HepG2 (cell line): ENCODE results near the gene GTF3A. TPM values are rescaled to one million over a fixed set of nuclear protein-coding genes. Genes with fewer than 3 reads are reported as not detected.
A peak's percentile ranks its signal among the peaks of the same experiment; 100 is the strongest.

ENCODE experiments used
- CEBPG ChIP-seq: IDR thresholded peaks from 2 replicates; pipeline ENCODE4 v1.6.1; 2016
- ERF ChIP-seq: IDR thresholded peaks from 2 replicates; pipeline ENCODE4 v1.6.1; 2018; ENCODE audit warnings: missing biosample characterization, missing genetic modification reagents
- FOXC1 ChIP-seq: sonication (generic); formaldehyde crosslinking; IDR thresholded peaks from 2 replicates; pipeline ENCODE4 v1.8.0; 2022; ENCODE audit warnings: mild to moderate bottlenecking, missing genetic modification reagents, borderline replicate concordance
- GMEB2 ChIP-seq: IDR thresholded peaks from 2 replicates; pipeline ENCODE4 v1.6.1; 2016; ENCODE audit warnings: missing biosample characterization, missing genetic modification reagents, low read depth
- HOXA7 ChIP-seq: sonication (generic); formaldehyde crosslinking; IDR thresholded peaks from 2 replicates; pipeline ENCODE4 v1.8.1; 2022; ENCODE audit warnings: mild to moderate bottlenecking, missing genetic modification reagents, moderate library complexity
- KLF9 ChIP-seq: IDR thresholded peaks from 2 replicates; pipeline ENCODE4 v1.6.1; 2016; ENCODE audit warnings: low read depth
- MAX ChIP-seq: IDR thresholded peaks from 2 replicates; pipeline ENCODE4 v1.6.1; 2012; ENCODE audit warnings: inconsistent platforms
- MTA1 ChIP-seq: sonication (generic); formaldehyde crosslinking; IDR thresholded peaks from 2 replicates; pipeline ENCODE4 v1.4.0; 2020; ENCODE audit warnings: missing genetic modification reagents, mild to moderate bottlenecking, borderline replicate concordance
- NCOA1 ChIP-seq: sonication (generic); formaldehyde crosslinking; IDR thresholded peaks from 2 replicates; pipeline ENCODE4 v1.9.0; 2021; ENCODE audit warnings: missing genetic modification reagents
- NFIB ChIP-seq: sonication (generic); formaldehyde crosslinking; IDR thresholded peaks from 2 replicates; pipeline ENCODE4 v1.9.0; 2021; ENCODE audit warnings: missing genetic modification reagents, mild to moderate bottlenecking, borderline replicate concordance
- PAF1 ChIP-seq: IDR thresholded peaks from 2 replicates; pipeline ENCODE4 v1.6.1; 2016; ENCODE audit warnings: missing genetic modification reagents, missing compliant biosample characterization
- REL ChIP-seq: sonication (generic); formaldehyde crosslinking; conservative IDR thresholded peaks from 2 replicates; pipeline ENCODE4 v1.8.0; 2022; ENCODE audit warnings: mild to moderate bottlenecking, missing genetic modification reagents, moderate library complexity
- RXRB ChIP-seq: IDR thresholded peaks from 2 replicates; pipeline ENCODE4 v1.6.1; 2016; ENCODE audit warnings: borderline replicate concordance, missing genetic modification reagents, missing compliant biosample characterization
- SAFB2 ChIP-seq: sonication (generic); formaldehyde crosslinking; IDR thresholded peaks from 2 replicates; pipeline ENCODE4 v1.5.1; 2020; ENCODE audit warnings: missing genetic modification reagents, low read depth, mild to moderate bottlenecking, borderline replicate concordance
- STAT6 ChIP-seq: sonication (generic); formaldehyde crosslinking; IDR thresholded peaks from 2 replicates; pipeline ENCODE4 v1.4.0; 2020; ENCODE audit warnings: missing genetic modification reagents, mild to moderate bottlenecking, borderline replicate concordance
- TARDBP ChIP-seq: sonication (generic); formaldehyde crosslinking; IDR thresholded peaks from 2 replicates; pipeline ENCODE4 v1.8.0; 2022; ENCODE audit warnings: mild to moderate bottlenecking, missing genetic modification reagents
- TMF1 ChIP-seq: sonication (generic); formaldehyde crosslinking; IDR thresholded peaks from 2 replicates; pipeline ENCODE4 v1.8.1; 2022; ENCODE audit warnings: low read depth, missing genetic modification reagents
- TOPORS ChIP-seq: sonication (generic); formaldehyde crosslinking; IDR thresholded peaks from 2 replicates; pipeline ENCODE4 v1.8.0; 2023; ENCODE audit warnings: mild to moderate bottlenecking, missing genetic modification reagents
- ZBTB21 ChIP-seq: sonication (generic); formaldehyde crosslinking; IDR thresholded peaks from 2 replicates; pipeline ENCODE4 v1.4.0; 2020; ENCODE audit warnings: missing genetic modification reagents
- ZNF230 ChIP-seq: sonication (generic); formaldehyde crosslinking; IDR thresholded peaks from 2 replicates; pipeline ENCODE4 v1.4.0; 2020; ENCODE audit warnings: mild to moderate bottlenecking, missing genetic modification reagents
- ZNF256 ChIP-seq: sonication (generic); formaldehyde crosslinking; conservative IDR thresholded peaks from 2 replicates; pipeline ENCODE4 v1.4.0; 2020; ENCODE audit warnings: missing genetic modification reagents
- ZNF567 ChIP-seq: sonication (generic); formaldehyde crosslinking; IDR thresholded peaks from 2 replicates; pipeline ENCODE4 v1.8.1; 2023; ENCODE audit warnings: mild to moderate bottlenecking, missing genetic modification reagents, borderline replicate concordance
- ZNF784 ChIP-seq: sonication (generic); formaldehyde crosslinking; IDR thresholded peaks from 2 replicates; pipeline ENCODE4 v1.5.1; 2020; ENCODE audit warnings: missing genetic modification reagents, mild to moderate bottlenecking, borderline replicate concordance
- polyA plus RNA-seq, 8 experiments: library from polyadenylated mRNA; depleted of rRNA in 3 of 8; stranded (reverse) in 7 of 8; unstranded in 1 of 8; fragments of >200 nt; fragmentation: Illumina TruSeq in 4 of 8; extraction: Trizol in 4 of 8; gene quantifications; 2 replicates each; pipeline versions ENCODE4 v1.2.1 to v1.2.3, GENCODE V29; 2011 to 2016; ENCODE audit warnings: low read depth in 4 of 8, missing spikeins in 1 of 8, mixed read lengths in 1 of 8; ENCODE audit not compliant: insufficient read depth in 1 of 8
- total RNA-seq, 5 experiments: library from RNA; depleted of rRNA; stranded (reverse); fragments of >200 nt; fragmentation: Illumina TruSeq; extraction: Trizol; gene quantifications; 2 replicates each; pipeline ENCODE4 v1.2.3, GENCODE V29; 2016; ENCODE audit warnings: low read depth in 1 of 5

The GTF3A gene
- total and polyA plus RNA-seq, 2 of the 13 experiments (the other 11 are each of a cell fraction or from before 2014, with no cell fraction given) = 42.1 to 176 TPM

GRCh38 chr13:27403727-27404385 is 20.6 kb upstream of the GTF3A start (continued):
- TF ChIP-seq NFIB = no peak
- no peak for TF ChIP-seq PAF1
- no peak; the same call in 1 of the 2 replicates for TF ChIP-seq SAFB2 (CRISPR knock-in tag)
- TF ChIP-seq TOPORS (CRISPR knock-in tag) = no peak
- TF ChIP-seq FOXC1 (CRISPR knock-in tag) = no peak; the same call in 1 of the 2 replicates
- no peak for TF ChIP-seq ERF
- TF ChIP-seq MTA1 (CRISPR knock-in tag) = peak; percentile 66; the same call in 1 of the 2 replicates
- TF ChIP-seq ZBTB21 (CRISPR knock-in tag) = no peak
- TF ChIP-seq KLF9 (CRISPR knock-in tag) = no peak
- no peak for TF ChIP-seq REL
- TF ChIP-seq NCOA1 (CRISPR knock-in tag) = no peak
- TF ChIP-seq HOXA7 = no peak
- peak; percentile 38; the same call in 1 of the 2 replicates for TF ChIP-seq CEBPG (CRISPR knock-in tag)
- no peak for TF ChIP-seq GMEB2 (CRISPR knock-in tag)
- TF ChIP-seq ZNF256 (CRISPR knock-in tag) = no peak
- no peak for TF ChIP-seq ZNF784 (CRISPR knock-in tag)
- TF ChIP-seq TARDBP = no peak
- TF ChIP-seq MAX = peak; percentile 89
- TF ChIP-seq STAT6 (CRISPR knock-in tag) = 0 out of 2 replicates have a peak, but pooled peaks have one; percentile 51
- no peak for TF ChIP-seq ZNF567 (CRISPR knock-in tag)
- no peak for TF ChIP-seq TMF1 (CRISPR knock-in tag)
- peak; percentile 16; the same call in 1 of the 2 replicates for TF ChIP-seq RXRB (CRISPR knock-in tag)
- 0 out of 2 replicates have a peak, but pooled peaks have one; percentile 82 for TF ChIP-seq ZNF230 (CRISPR knock-in tag)
